ENCODE measurements around the gene DCDC2C.

DCDC2C gene

GRCh38 chr2:3784731-3785130 lies 81.4 kb downstream of the DCDC2C start:
- Histone ChIP-seq H3K27ac (no peak overlapping the region), H3K9me3 (no peaks in the 10 kb centered on the region), H3K4me1 (no peaks in the 10 kb centered on the region), H3K27me3 (peaks cover 0 to 3% of the 10 kb centered on the region in 2 donors), H3K36me3 (no peaks in the 10 kb centered on the region), H3K4me3 (no peak overlapping the region)
- no peak for DNase-seq
- intact Hi-C loops (cut with DNase I; ENCODE audit: low total_unique reads), result no loop called here
- no peak for TF ChIP-seq CTCF (IDR thresholded peaks at IDR 0.05)

GRCh38 chr2:3785220-3785889 lies 82.0 kb downstream of the DCDC2C start:
- Histone ChIP-seq H3K4me1 (no peaks in the 10 kb centered on the region), H3K4me3 (no peak overlapping the region), H3K27me3 (peaks cover 0 to 3% of the 10 kb centered on the region in 2 donors), H3K27ac (no peak overlapping the region), H3K36me3 (no peaks in the 10 kb centered on the region), H3K9me3 (no peaks in the 10 kb centered on the region)
- TF ChIP-seq CTCF (IDR thresholded peaks at IDR 0.05), result no peak
- DNase-seq, result no peak
- intact Hi-C loops (cut with DNase I; ENCODE audit: low total_unique reads), result no loop called here

GRCh38 chr2:3785890-3786273 lies 82.5 kb downstream of the DCDC2C start:
- TF ChIP-seq CTCF (IDR thresholded peaks at IDR 0.05), result no peak
- intact Hi-C loops (cut with DNase I; ENCODE audit: low total_unique reads), result no loop called here

GRCh38 chr2:3787768-3788167 lies 84.4 kb downstream of the DCDC2C start:
- no peak for TF ChIP-seq CTCF (IDR thresholded peaks at IDR 0.05)
- Histone ChIP-seq H3K27me3 (peaks cover 0 to 3% of the 10 kb centered on the region in 2 donors), H3K9me3 (no peaks in the 10 kb centered on the region), H3K4me1 (no peaks in the 10 kb centered on the region), H3K36me3 (no peaks in the 10 kb centered on the region), H3K27ac (no peak overlapping the region), H3K4me3 (no peak overlapping the region)
- intact Hi-C loops (cut with DNase I; ENCODE audit: low total_unique reads), result no loop called here
- no peak for DNase-seq

More at GRCh38 chr2:3785890-3786273, 82.5 kb downstream of the DCDC2C start:
- no peak overlapping the region for H3K4me3 ChIP-seq
- H3K4me1 ChIP-seq, result no peaks in the 10 kb centered on the region
- peaks cover 0 to 3% of the 10 kb centered on the region in 2 donors for H3K27me3 ChIP-seq
- no peaks in the 10 kb centered on the region for H3K9me3 ChIP-seq
- no peak for DNase-seq
- no peaks in the 10 kb centered on the region for H3K36me3 ChIP-seq
- no peak overlapping the region for H3K27ac ChIP-seq

- intact Hi-C loops (cut with DNase I; ENCODE audit: low total_unique reads), result no loop called here
- TF ChIP-seq CTCF (IDR thresholded peaks at IDR 0.05), result no peak
- H3K27ac ChIP-seq, result no peak overlapping the region
- no peak overlapping the region for H3K4me3 ChIP-seq
- H3K9me3 ChIP-seq, result no peaks in the 10 kb centered on the region
- DNase-seq, result no peak
- peaks cover 0 to 3% of the 10 kb centered on the region in 2 donors for H3K27me3 ChIP-seq
- no peaks in the 10 kb centered on the region for H3K4me1 ChIP-seq
- no peaks in the 10 kb centered on the region for H3K36me3 ChIP-seq
These were observed 85.9 kb downstream of the DCDC2C start for GRCh38 chr2:3789256-3789655.

GRCh38 chr2:3793249-3793648 lies 89.9 kb downstream of the DCDC2C start:
- Histone ChIP-seq H3K36me3 (no peaks in the 10 kb centered on the region), H3K9me3 (no peaks in the 10 kb centered on the region), H3K27ac (no peak overlapping the region), H3K4me1 (no peaks in the 10 kb centered on the region), H3K27me3 (no peaks in the 10 kb centered on the region), H3K4me3 (no peak overlapping the region)
- no peak for DNase-seq
- no peak for TF ChIP-seq CTCF (IDR thresholded peaks at IDR 0.05)
- intact Hi-C loops (cut with DNase I; ENCODE audit: low total_unique reads), result no loop called here

All from tibial artery (tissue), 4 donors.